Measurements from ENCODE around the gene PEAK1.

Gene PEAK1

GRCh38 chr15:77358545-77359240 is 61.2 kb downstream of the PEAK1 start:
- DNase-seq: no peak

- no peak for DNase-seq
These were observed 63.6 kb downstream of the PEAK1 start for GRCh38 chr15:77356305-77356704.

- no peak for DNase-seq
These were observed 64.6 kb downstream of the PEAK1 start for GRCh38 chr15:77355321-77355720.

GRCh38 chr15:77354063-77354462 is 65.8 kb downstream of the PEAK1 start:
- no peak for DNase-seq

- DNase-seq: no peak
These were observed 67.0 kb downstream of the PEAK1 start for GRCh38 chr15:77352887-77353286.

- DNase-seq: no peak
These were observed 69.1 kb downstream of the PEAK1 start for GRCh38 chr15:77350792-77351191.

- DNase-seq: no peak
These were observed 70.2 kb downstream of the PEAK1 start for GRCh38 chr15:77349666-77350065.

GRCh38 chr15:77348511-77348910 is 71.4 kb downstream of the PEAK1 start:
- DNase-seq: no peak

- no peak for DNase-seq
These were observed 72.7 kb downstream of the PEAK1 start for GRCh38 chr15:77347197-77347596.

GRCh38 chr15:77346245-77347036 is 73.5 kb downstream of the PEAK1 start:
- DNase-seq: no peak

- DNase-seq: no peak
These were observed 77.1 kb downstream of the PEAK1 start for GRCh38 chr15:77342807-77343206.

- no peak for DNase-seq
These were observed 79.7 kb downstream of the PEAK1 start for GRCh38 chr15:77340245-77340644.

GRCh38 chr15:77336006-77336405 is 83.9 kb downstream of the PEAK1 start:
- no peak for DNase-seq

GRCh38 chr15:77335298-77335697 is 84.6 kb downstream of the PEAK1 start:
- DNase-seq: no peak

GRCh38 chr15:77333166-77333565 is 86.7 kb downstream of the PEAK1 start:
- no peak for DNase-seq

GRCh38 chr15:77329202-77329601 is 90.7 kb downstream of the PEAK1 start:
- no peak for DNase-seq

- DNase-seq: no peak
These were observed 91.9 kb downstream of the PEAK1 start for GRCh38 chr15:77327844-77328529.

- DNase-seq: no peak
These were observed 92.7 kb downstream of the PEAK1 start for GRCh38 chr15:77327168-77327567.

GRCh38 chr15:77326366-77326765 is 93.5 kb downstream of the PEAK1 start:
- no peak for DNase-seq

- DNase-seq: no peak
These were observed 107.4 kb downstream of the PEAK1 start for GRCh38 chr15:77312523-77312922.

- DNase-seq: no peak
These were observed 108.1 kb downstream of the PEAK1 start for GRCh38 chr15:77311618-77312398.

GRCh38 chr15:77311020-77311419 is 108.9 kb downstream of the PEAK1 start:
- DNase-seq: no peak

GRCh38 chr15:77309392-77309791 is 110.5 kb downstream of the PEAK1 start:
- no peak for DNase-seq
